Mammary epithelial cell (primary cell): ENCODE results near the gene FLII.

Experiments used
- EZH2 ChIP-seq: IDR thresholded peaks from 2 replicates; pipeline ENCODE4 v1.6.1; 2012; ENCODE audit warnings: low read length, inconsistent platforms, borderline replicate concordance
- TF ChIP-seq, protein P1 (sequence below), 2 donors: IDR thresholded peaks in 1 of 2; conservative IDR thresholded peaks in 1 of 2; 2 replicates each; pipeline ENCODE4 v1.5.1; 2011 to 2012; ENCODE audit warnings: inconsistent platforms in 2 of 2, low read length in 2 of 2, mild to moderate bottlenecking in 2 of 2, control low read depth in 1 of 2, low read depth in 1 of 2; ENCODE audit not compliant: insufficient read depth in 1 of 2; ENCODE audit errors: extremely low read depth in 1 of 2

DNA sequence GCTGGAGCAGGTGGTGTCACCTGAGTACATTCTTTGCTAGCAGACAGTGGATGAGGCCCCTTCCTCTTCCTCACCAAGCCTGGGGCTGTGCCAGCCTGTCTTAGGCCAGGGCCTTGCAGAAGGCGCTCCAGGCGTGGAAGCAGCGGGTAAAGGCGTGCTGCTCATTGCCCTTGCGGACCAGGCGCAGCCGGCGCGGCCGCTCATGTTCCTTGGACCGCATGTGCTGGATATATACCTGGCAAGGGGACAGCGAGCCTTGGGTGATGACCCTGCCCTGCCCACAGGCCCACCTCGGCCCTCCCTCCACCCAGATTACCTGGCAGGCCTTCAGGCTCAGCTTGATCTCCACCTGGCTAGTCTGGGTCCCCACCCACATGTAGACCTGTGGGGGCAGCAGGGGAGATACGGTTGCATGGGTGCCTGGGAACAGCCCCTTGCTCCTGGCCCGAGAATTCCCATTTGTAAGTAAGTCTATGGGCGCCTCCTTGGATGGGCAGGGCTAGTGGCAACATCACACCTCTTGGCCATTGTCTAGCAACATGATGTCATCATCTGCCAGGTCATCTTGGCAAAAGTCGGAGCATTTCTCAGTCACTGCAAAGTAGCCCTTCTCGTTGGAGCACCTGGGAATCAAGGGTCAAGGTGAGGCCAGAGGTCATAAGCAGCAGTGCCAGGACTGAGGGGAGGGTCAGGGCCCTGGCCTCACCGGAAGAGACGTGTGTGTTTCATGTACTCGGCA is 13.3 kb downstream of the FLII start:
- no peak for TF ChIP-seq EZH2
- TF ChIP-seq, protein P1, sequence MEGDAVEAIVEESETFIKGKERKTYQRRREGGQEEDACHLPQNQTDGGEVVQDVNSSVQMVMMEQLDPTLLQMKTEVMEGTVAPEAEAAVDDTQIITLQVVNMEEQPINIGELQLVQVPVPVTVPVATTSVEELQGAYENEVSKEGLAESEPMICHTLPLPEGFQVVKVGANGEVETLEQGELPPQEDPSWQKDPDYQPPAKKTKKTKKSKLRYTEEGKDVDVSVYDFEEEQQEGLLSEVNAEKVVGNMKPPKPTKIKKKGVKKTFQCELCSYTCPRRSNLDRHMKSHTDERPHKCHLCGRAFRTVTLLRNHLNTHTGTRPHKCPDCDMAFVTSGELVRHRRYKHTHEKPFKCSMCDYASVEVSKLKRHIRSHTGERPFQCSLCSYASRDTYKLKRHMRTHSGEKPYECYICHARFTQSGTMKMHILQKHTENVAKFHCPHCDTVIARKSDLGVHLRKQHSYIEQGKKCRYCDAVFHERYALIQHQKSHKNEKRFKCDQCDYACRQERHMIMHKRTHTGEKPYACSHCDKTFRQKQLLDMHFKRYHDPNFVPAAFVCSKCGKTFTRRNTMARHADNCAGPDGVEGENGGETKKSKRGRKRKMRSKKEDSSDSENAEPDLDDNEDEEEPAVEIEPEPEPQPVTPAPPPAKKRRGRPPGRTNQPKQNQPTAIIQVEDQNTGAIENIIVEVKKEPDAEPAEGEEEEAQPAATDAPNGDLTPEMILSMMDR (conservative IDR thresholded peaks at IDR 0.05 in 1 of 2, IDR thresholded peaks at IDR 0.05 in 1 of 2; ENCODE audit: extremely low read depth in 1 of 2, insufficient read depth in 1 of 2, low read depth in 1 of 2, low read length in 2 of 2), result no peak
